ENCODE measurements around the gene ZNF366.
A peak's percentile ranks its signal among the peaks of the same experiment; 100 is the strongest.
"Not testable (repeated sequence)": the region's sequence is repeated elsewhere in the genome, so short reads cannot be mapped to it uniquely, and the experiment has no call there.

ZNF366 gene

DNA sequence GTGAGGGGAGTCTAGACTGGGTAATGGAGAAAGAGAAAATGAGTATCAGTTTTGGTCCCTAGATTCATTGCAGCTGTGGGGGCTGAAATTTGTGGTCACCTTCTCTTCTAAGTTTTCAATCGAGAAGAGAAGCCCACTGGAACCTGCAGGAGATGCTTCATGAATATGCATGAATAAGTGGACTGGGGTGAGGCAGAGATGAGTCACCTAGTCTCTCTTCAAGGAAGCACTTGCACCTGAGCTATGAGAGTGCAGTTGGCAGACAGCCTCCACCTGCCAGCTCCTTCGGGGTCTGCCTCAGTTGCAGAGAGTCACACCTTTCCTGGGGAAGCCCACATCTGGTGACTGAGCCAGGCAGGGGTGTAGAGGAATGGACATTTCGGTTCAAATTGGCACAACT lies 69.1 kb downstream of the ZNF366 start:
- DNase-seq (ENCODE audit: low read depth): no peak

GRCh38 chr5:72436796-72437471 lies 70.3 kb downstream of the ZNF366 start:
- peak; percentile 54 for DNase-seq (ENCODE audit: low read depth)

GRCh38 chr5:72434781-72435437 lies 72.3 kb downstream of the ZNF366 start:
- DNase-seq (ENCODE audit: low read depth): no peak

DNA sequence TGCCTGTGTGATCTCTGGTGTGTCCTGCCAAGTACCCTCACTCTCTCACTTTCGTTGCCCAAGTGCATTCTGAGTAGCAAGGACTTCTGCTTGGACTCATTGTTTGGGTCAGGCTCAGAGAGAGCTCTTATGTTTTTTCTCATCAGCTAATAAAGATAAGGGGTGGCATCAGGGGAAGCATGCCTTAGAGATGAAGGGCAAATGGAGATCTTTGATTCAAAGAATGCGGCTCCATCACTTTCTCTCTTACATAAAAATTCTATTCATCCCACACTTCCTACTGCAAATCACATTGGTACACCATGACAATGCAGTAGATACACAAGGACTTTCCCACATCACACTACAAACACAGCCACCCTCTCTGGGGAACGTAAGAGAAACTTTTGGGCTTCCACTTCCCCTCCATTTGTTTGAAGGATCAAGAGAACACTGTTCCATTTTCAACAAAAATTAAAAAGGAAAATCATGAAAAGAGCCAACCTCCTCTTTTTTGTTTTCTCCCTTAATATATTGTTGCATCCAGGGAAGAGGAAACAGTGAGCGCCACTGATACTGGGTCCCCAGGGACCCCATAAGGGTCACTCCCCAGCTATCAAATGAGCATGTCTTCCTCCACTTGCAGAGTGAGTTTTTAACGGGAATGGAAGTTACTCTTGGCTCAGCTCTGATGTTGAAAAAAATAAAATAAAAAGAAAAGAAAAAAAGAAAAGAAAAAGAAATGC lies 73.0 kb downstream of the ZNF366 start:
- DNase-seq (ENCODE audit: low read depth): no peak

GRCh38 chr5:72433522-72433921 lies 73.7 kb downstream of the ZNF366 start:
- no peak for DNase-seq (ENCODE audit: low read depth)

DNA sequence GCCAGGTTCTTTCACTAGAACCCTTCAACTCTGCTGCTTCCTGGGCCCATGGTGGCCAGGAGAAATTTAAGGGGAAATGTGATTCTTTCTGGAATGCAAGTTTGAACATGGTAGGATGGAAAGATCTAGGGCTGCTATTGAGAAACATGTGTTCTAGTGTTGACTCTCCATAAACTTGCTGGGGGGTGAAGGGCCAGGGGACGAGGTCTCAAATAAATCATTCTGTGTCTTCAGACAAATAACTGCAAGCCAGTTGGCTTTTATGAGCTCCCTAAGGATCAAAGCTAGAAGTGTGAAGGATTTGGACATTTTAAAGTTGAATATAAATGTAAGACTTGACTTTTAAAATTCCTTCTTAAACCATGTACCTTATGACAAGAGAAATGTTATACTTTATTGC lies 78.5 kb downstream of the ZNF366 start:
- no peak for DNase-seq (ENCODE audit: low read depth)

- no peak for DNase-seq (ENCODE audit: low read depth)
Observed at GRCh38 chr5:72427488-72428437, 79.4 kb downstream of the ZNF366 start.

DNA sequence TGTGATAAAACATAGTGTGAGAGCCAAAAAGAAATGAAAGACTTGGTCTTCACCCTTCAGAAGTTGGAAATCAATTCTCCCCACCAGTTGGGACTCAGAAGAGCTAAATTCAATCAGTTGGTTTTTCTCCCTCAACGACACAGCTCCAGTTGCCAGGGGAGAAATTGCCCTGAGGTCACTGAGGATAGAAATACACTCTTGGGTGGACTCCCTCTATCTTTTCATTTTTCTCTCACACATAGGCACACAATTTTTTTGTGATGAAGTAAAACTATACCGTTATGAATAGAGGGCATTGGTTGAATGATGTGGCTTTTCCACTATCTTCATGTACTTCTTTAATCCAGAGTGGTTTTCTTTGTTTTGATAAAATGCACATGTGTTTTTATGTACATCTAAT lies 80.2 kb downstream of the ZNF366 start:
- DNase-seq (ENCODE audit: low read depth): no peak

DNA sequence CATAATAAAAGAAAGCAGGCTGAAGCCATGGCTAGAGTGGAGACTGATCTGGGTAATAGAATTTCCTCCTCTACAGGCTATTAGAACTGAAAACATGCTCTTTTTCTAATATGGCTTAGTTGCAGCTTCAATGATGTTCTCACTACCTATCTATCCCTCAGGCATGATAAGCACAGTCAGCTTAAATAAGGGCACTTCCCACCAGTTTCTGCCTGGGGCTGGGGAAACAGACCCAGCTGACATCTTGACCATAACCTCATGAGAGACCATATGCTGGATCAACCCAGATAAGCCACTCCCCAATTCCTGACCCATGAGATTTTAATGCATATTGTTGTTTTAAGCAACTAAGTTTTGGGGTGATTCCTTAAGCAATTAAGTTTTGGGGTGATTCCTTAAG lies 81.2 kb downstream of the ZNF366 start:
- DNase-seq (ENCODE audit: low read depth): no peak

GRCh38 chr5:72418271-72418670 lies 88.9 kb downstream of the ZNF366 start:
- no peak for DNase-seq (ENCODE audit: low read depth)

- DNase-seq (ENCODE audit: low read depth): no peak
Observed at GRCh38 chr5:72417333-72418062, 89.7 kb downstream of the ZNF366 start.

DNA sequence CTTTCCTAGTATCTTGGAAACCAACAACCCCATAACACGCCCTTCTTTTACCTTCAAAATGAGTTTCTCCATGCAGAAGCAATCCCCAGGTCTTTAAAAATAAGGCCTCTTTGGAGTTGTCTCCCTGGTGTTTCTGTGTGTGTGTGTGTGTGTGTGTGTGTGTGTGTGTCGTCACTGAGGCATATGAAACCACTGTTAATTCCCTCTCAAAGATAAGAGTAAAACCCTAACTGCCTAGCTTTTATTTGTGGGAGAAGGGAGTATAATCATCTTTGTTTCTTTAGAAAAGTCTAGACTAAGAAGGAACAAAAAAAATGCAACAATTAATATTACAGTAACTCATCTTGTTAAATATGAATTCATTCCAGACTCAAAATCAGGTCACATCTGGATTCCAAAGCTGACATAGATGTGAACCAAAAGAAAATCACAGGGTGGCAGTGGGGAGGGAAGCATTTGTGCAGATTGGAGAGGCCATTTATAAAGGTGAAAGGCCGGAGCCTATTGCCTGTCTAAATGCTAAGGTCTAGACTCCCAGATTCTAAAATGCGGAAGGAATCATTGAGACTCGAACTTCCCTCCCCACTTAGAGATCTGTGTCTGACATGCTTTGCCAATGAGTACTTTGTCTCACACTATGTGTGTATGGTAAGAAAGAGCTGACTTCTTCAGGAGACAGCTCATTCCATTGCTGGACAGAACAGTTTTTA lies 91.4 kb downstream of the ZNF366 start:
- DNase-seq (ENCODE audit: low read depth): no peak

DNA sequence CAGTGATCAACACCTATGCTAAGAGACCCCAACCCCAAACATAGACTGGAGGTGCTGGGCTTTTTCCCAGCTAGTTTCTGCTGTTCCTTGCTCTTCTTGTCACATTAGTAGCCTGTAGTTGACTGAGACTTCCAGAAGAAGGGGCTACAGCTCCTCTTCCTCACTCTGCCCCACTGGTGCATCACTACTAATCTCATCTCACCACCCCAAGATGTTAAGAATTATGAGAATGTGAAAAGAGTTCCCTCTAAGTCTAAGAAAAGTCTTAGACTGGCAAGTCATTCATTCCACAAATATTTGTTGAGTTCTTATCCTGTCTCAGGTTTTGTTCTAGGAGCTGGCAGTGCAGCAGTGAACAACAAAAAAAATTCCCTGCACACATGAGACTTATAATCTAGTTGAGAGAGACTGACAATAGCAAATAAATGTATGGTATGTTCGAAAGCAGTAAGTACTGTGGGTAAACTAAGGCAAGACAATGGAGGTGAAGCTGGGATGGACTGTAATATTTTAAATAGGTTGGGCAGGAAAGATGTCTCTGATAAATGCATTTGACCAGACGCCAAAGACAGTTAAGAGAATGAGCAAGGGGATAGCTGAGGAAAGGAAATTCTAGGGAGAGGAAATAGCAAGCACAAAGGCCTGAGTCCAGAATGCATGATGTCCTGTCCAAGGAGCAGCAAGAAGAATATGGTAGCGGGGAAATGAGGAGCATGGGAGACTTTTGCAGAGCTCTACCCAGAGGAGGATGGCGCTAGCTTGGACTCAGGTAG lies 94.7 kb downstream of the ZNF366 start:
- no peak for DNase-seq (ENCODE audit: low read depth)

DNA sequence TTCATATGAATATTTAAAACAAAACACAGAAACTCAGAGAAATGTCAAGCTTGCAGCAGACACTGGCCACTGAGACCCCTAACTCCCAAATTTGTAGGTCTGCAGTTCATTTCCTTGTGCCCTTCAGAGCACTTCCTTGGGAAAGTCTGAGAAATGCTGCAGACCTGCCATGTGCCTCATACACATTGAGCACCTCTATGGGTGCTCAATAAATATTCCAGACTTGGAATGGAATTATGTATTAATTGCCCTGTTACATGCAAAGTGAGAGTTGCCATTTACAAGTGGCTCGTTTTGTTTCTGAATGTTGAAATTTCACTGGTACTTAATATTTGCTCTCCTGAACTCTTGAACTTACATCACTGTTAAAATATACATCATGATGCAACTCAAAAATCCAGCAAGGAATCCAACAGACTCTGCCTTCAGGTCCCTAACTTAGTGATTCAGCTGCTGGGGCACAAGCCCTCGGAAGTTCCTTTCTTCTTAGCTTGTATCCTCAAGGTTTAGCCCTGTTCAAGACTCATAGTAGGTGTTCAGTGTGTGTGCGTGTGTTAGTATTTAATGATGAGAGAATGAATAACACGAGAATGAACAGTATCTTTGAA lies 96.4 kb downstream of the ZNF366 start:
- DNase-seq (ENCODE audit: low read depth): no peak

GRCh38 chr5:72408603-72409002 lies 98.6 kb downstream of the ZNF366 start:
- DNase-seq (ENCODE audit: low read depth): no peak

GRCh38 chr5:72408127-72408526 lies 99.1 kb downstream of the ZNF366 start:
- no peak for DNase-seq (ENCODE audit: low read depth)

GRCh38 chr5:72407541-72407940 lies 99.7 kb downstream of the ZNF366 start:
- no peak for DNase-seq (ENCODE audit: low read depth)

- DNase-seq (ENCODE audit: low read depth): no peak
Observed at GRCh38 chr5:72407078-72407477, 100.1 kb downstream of the ZNF366 start.

- DNase-seq (ENCODE audit: low read depth): not testable (repeated sequence)
Observed at GRCh38 chr5:72404771-72405170, 102.4 kb downstream of the ZNF366 start.
